Omental fat pad (tissue), 4 donors: ENCODE measurements around the gene KRT14. TPM values are rescaled to one million over a fixed set of nuclear protein-coding genes. Genes with fewer than 3 reads are reported as not detected.
"Not testable (repeated sequence)": the region's sequence is repeated elsewhere in the genome, so short reads cannot be mapped to it uniquely, and the experiment has no call there.

ENCODE experiments used
- ATAC-seq: fragments of 150-250 bp; one replicate; pipeline ENCODE4 v1.9.1; 2016; ENCODE audit warnings: mild to moderate bottlenecking, moderate library complexity; ENCODE audit not compliant: low FRiP score
- DNase-seq: peaks from one replicate; pipeline ENCODE4 v3.0.0-alpha.2; 2019; ENCODE audit warnings: low spot score
- total RNA-seq, 4 donors: library from RNA; depleted of rRNA; stranded (reverse); fragments of >200 nt; gene quantifications; one replicate each; pipeline ENCODE4 v1.1.0, GENCODE V29; 2016
- TF ChIP-seq, protein P1 (sequence below), 3 donors: fragments of 450-650 bp; IDR thresholded peaks; one replicate each; pipeline ENCODE4 v1.5.1; 2016 to 2017; ENCODE audit warnings: antibody characterized with exemption in 3 of 3, mild to moderate bottlenecking in 3 of 3, moderate library complexity in 2 of 3

Gene KRT14
- total RNA-seq, 4 donors from 2014 or later, result 0.56 to 4.0 (median 3.0) TPM; not detected in 1

DNA sequence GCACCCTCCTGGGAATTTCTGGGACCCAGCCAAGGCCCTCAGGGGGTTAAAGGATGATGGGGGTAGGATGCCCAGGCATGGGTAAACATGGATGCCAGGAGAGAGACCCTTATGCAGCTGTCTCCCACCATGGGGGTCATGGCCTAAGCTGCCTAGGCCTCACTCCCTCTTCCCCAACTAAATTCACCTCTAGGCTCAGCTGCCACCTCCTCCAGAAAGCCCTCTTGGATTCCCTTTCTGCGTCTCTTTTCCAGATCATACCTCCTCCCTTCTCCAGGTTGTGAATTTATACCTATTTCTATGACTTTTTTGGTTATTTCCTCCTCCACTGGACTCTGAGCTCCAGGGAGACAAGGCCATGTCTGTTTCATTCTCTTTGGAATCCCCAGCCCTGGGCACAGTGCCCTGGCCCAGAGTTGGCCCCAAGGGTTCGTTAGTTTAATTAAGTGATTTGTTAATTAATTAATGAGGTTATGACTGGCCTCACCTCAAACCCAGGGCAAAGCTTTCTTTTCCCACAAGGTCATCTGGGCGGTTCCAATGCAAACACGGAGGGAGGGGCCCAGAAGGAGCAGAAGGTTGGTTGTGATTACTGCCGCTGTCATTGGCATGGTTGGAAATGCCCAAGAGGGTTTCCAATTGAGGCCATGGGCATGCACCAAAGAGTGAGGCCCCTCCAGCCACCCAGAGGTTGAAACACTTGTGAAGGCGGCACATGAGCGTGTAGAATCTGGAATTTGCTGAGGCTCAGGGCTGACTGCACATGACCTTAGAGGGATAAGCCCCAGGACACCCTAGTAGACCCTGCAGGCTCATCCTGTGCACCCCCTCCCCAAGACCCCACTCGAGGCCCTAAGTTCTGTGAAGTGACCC lies 44.6 kb upstream of the KRT14 start:
- DNase-seq, result no peak
- TF ChIP-seq, protein P1, sequence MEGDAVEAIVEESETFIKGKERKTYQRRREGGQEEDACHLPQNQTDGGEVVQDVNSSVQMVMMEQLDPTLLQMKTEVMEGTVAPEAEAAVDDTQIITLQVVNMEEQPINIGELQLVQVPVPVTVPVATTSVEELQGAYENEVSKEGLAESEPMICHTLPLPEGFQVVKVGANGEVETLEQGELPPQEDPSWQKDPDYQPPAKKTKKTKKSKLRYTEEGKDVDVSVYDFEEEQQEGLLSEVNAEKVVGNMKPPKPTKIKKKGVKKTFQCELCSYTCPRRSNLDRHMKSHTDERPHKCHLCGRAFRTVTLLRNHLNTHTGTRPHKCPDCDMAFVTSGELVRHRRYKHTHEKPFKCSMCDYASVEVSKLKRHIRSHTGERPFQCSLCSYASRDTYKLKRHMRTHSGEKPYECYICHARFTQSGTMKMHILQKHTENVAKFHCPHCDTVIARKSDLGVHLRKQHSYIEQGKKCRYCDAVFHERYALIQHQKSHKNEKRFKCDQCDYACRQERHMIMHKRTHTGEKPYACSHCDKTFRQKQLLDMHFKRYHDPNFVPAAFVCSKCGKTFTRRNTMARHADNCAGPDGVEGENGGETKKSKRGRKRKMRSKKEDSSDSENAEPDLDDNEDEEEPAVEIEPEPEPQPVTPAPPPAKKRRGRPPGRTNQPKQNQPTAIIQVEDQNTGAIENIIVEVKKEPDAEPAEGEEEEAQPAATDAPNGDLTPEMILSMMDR (IDR thresholded peaks at IDR 0.05), result no peak
- no peak for ATAC-seq

- TF ChIP-seq, protein P1 (IDR thresholded peaks at IDR 0.05), result no peak
- ATAC-seq (no peak), DNase-seq (no peak)
These were observed 43.4 kb upstream of the KRT14 start for GRCh38 chr17:41629826-41630670.

DNA sequence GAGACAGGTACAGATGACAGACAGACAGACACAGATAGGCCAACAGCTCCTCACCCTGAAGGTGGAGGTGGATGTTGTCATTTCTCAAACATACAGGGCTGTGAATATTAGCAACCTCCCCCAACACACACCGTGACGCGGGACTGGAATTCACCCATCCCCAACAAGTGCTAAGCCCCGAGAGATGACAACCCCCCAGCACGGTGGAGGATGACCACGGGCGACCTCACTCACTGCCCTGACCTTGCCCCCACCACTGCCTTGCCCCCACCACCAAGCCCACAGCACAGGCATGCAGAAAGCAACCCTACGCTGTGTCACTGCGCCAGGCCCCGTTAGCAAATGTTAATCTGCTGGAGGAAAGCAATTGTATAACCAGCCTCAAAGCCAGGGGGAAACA lies 42.6 kb upstream of the KRT14 start:
- TF ChIP-seq, protein P1 (IDR thresholded peaks at IDR 0.05), result no peak
- DNase-seq, result no peak
- no peak for ATAC-seq

- ATAC-seq, DNase-seq: not testable (repeated sequence)
These were observed 42.0 kb upstream of the KRT14 start for GRCh38 chr17:41628621-41629255.

DNA sequence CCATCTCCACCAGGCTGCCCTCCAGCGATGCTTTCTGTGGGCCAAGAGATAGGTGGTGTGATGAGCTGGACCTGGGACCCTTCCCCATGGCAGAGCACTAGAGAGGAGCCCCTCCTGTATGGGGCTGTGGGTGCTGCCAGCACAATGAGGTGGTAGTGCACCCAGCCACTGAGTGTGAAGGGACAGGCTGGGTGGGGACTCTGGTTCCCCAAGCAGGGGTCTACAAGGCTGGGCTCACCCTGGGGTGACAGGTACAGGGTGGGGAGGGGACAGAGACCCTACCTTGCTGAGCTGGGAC lies 41.3 kb upstream of the KRT14 start:
- not testable (repeated sequence) for DNase-seq, ATAC-seq

DNA sequence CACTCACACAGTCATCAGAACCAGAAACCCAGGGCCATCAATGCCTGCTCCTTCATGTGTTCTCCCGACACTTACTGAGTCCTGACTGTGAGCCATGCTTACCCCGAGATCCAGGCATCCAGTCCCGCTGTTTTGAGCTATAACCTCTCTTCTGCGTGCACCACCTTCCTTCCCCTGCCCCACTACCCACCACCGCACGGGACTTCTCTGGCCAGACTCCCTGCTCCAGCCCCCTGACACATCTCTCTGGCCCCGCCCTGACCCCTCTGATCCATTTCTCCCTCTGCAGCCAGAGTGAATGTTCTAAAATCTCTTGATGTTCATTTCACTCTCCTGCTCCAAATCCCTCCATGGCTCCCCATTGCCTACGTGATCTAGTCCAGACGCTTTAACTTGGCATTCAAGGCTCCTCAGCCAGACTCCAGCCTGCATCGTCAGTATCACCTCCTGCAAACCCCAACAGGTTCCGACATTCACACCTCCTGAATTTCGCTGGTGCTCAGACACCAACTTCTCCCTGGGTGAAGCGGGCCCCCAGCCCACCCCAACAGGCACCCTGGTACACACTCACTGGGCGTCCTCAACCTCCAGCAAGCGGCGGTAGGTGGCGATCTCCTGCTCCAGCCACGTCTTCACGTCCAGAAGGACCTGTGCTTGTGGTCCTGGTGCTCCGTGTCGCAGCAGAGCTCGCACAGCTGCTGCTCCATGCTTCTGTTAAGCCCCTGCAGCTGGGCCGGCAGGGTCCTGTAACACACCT lies 40.8 kb upstream of the KRT14 start:
- no peak for DNase-seq

DNA sequence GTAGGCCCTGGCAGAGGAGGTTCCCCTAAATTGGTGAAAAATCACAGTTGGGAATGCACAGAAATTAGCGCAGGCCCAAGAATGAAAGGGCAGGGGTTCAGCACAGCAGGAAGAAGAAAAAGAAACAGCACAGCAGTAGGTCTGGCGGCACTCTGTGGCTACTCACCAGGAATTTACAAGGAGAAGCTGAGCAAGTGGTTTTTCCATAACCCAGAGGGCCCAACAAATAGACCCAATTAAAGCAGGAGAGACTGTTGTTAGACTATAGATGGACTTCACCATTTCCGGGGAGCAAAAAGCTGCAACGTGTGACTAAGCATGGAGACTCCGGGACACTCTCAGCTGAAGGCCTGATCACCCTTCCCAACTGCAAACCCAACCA lies 40.2 kb upstream of the KRT14 start:
- ATAC-seq, DNase-seq: not testable (repeated sequence)

More for the DNA sequence above, 40.8 kb upstream of the KRT14 start:
- TF ChIP-seq, protein P1 (IDR thresholded peaks at IDR 0.05), result no peak
- no peak for ATAC-seq

- not testable (repeated sequence) for DNase-seq, ATAC-seq
These were observed 39.6 kb upstream of the KRT14 start for GRCh38 chr17:41626028-41626913.
